ACHN (cell line): ENCODE results near the gene IGF2BP2.

Experiments
- DNase-seq: peaks from one replicate; pipeline ENCODE4 v3.0.0-alpha.2; 2015
- in situ Hi-C: cut with HindIII; loops from 2 replicates; pipeline ENCODE4 v1.10.0; 2017; ENCODE audit warnings: low sequenced_read_pairs, low pct_ligation_motif_present, low pct_unique_long_range_greater_than_20kb

IGF2BP2 gene

GRCh38 chr3:185724761-185725160 lies 100.1 kb downstream of the IGF2BP2 start:
- no peak for DNase-seq
- in situ Hi-C loops = no loop called here

GRCh38 chr3:185724251-185724650 lies 100.6 kb downstream of the IGF2BP2 start:
- in situ Hi-C loops = no loop called here
- DNase-seq = no peak

- in situ Hi-C loops = no loop called here
- no peak for DNase-seq
Observed at GRCh38 chr3:185722881-185723280, 102.0 kb downstream of the IGF2BP2 start.

- in situ Hi-C loops = no loop called here
- no peak for DNase-seq
Observed at GRCh38 chr3:185721970-185722369, 102.9 kb downstream of the IGF2BP2 start.

GRCh38 chr3:185720326-185720725 lies 104.5 kb downstream of the IGF2BP2 start:
- DNase-seq = no peak
- in situ Hi-C loops = no loop called here

- in situ Hi-C loops = no loop called here
- no peak for DNase-seq
Observed at GRCh38 chr3:185718736-185719593, 105.9 kb downstream of the IGF2BP2 start.

- in situ Hi-C loops = no loop called here
Observed at GRCh38 chr3:185717627-185718402, 107.0 kb downstream of the IGF2BP2 start.

GRCh38 chr3:185717121-185717520 lies 107.7 kb downstream of the IGF2BP2 start:
- in situ Hi-C loops = no loop called here
- peak; percentile 21 for DNase-seq

More at GRCh38 chr3:185717627-185718402, 107.0 kb downstream of the IGF2BP2 start:
- DNase-seq = no peak

GRCh38 chr3:185716436-185717108 lies 108.3 kb downstream of the IGF2BP2 start:
- in situ Hi-C loops = no loop called here
- no peak for DNase-seq

GRCh38 chr3:185715091-185715490 lies 109.8 kb downstream of the IGF2BP2 start:
- peak; percentile 68 for DNase-seq
- in situ Hi-C loops = no loop called here

- in situ Hi-C loops = no loop called here
Observed at GRCh38 chr3:185714085-185714484, 110.8 kb downstream of the IGF2BP2 start.

GRCh38 chr3:185713015-185713414 lies 111.8 kb downstream of the IGF2BP2 start:
- in situ Hi-C loops = no loop called here
- DNase-seq = no peak

More at GRCh38 chr3:185714085-185714484, 110.8 kb downstream of the IGF2BP2 start:
- DNase-seq = no peak

GRCh38 chr3:185712337-185712736 lies 112.5 kb downstream of the IGF2BP2 start:
- no peak for DNase-seq
- in situ Hi-C loops = no loop called here

GRCh38 chr3:185711255-185711870 lies 113.5 kb downstream of the IGF2BP2 start:
- in situ Hi-C loops = no loop called here
- no peak for DNase-seq

- in situ Hi-C loops = no loop called here
- no peak for DNase-seq
Observed at GRCh38 chr3:185709251-185709955, 115.4 kb downstream of the IGF2BP2 start.

GRCh38 chr3:185708392-185708791 lies 116.5 kb downstream of the IGF2BP2 start:
- in situ Hi-C loops = no loop called here
- DNase-seq = no peak

GRCh38 chr3:185705498-185705897 lies 119.3 kb downstream of the IGF2BP2 start:
- no peak for DNase-seq
- in situ Hi-C loops = no loop called here
